OCI-LY3 (cell line): ENCODE data around the gene STYK1.

Experiments
- CTCF ChIP-seq: fragments of 200-600, 300-600 bp; sonication (generic); IDR thresholded peaks from 2 replicates; pipeline ENCODE4 v1.5.1; 2014; ENCODE audit warnings: antibody characterized with exemption, low read length, low read depth
- EZH2phosphoT487 ChIP-seq: fragments of 200-600 bp; shearing (Covaris generic); IDR thresholded peaks from 2 replicates; pipeline ENCODE4 v1.6.1; 2018; ENCODE audit warnings: antibody characterized with exemption, mixed run types, low read depth

GRCh38 chr12:10673659-10674384, at the start of gene STYK1:
- TF ChIP-seq CTCF (peak; percentile 84), EZH2phosphoT487 (no peak)
